ENCODE measurements around the gene CLBA1. TPM values are rescaled to one million over a fixed set of nuclear protein-coding genes. Genes with fewer than 3 reads are reported as not detected.

CLBA1 gene
- total and polyA plus RNA-seq, 9 of the 15 experiments (the other 6 are each of a cell fraction or from before 2014, with no cell fraction given): 0.04 to 3.9 (median 2.6) TPM

DNA sequence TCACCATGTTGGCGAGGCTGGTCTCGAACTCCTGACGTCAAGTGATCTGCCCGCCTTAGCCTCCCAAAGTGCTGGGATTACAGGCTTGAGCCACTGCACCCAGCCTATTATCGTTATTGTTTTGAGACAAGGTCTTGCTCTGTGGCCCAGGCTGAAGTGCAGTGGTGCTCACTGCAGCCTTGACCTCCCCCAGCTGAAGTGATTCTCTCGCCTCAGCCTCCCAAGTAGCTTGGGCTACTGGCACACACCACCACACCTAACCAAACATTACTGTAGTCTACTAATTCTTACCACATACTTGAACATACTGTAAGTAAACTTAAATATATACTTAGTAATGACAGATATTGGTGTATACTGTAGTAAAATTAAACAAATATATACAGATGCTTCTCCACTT, 39.8 kb downstream of the CLBA1 start:
- no peak overlapping the region for H3K4me3 ChIP-seq
- no peak for TF ChIP-seq SMAD3 (CRISPR knock-in tag; conservative IDR thresholded peaks at IDR 0.05)
- TF ChIP-seq ZNF12 (CRISPR knock-in tag; IDR thresholded peaks at IDR 0.05): no peak
- TF ChIP-seq, protein P1, sequence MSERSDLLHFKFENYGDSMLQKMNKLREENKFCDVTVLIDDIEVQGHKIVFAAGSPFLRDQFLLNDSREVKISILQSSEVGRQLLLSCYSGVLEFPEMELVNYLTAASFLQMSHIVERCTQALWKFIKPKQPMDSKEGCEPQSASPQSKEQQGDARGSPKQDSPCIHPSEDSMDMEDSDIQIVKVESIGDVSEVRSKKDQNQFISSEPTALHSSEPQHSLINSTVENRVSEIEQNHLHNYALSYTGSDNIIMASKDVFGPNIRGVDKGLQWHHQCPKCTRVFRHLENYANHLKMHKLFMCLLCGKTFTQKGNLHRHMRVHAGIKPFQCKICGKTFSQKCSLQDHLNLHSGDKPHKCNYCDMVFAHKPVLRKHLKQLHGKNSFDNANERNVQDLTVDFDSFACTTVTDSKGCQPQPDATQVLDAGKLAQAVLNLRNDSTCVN (CRISPR knock-in tag; IDR thresholded peaks at IDR 0.05): no peak
- TF ChIP-seq TCFL5 (CRISPR knock-in tag; conservative IDR thresholded peaks at IDR 0.05): no peak
- no peak for TF ChIP-seq ZNF146 (CRISPR knock-in tag; IDR thresholded peaks at IDR 0.05; ENCODE audit: unreplicated experiment)
- TF ChIP-seq, protein P2, sequence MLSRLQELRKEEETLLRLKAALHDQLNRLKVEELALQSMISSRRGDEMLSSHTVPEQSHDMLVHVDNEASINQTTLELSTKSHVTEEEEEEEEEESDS (CRISPR knock-in tag; IDR thresholded peaks at IDR 0.05): no peak
- TF ChIP-seq ETS2 (tag; IDR thresholded peaks at IDR 0.05; ENCODE audit: borderline replicate concordance, poor library complexity, severe bottlenecking): no peak
- no peak for TF ChIP-seq SLC30A9 (CRISPR knock-in tag; IDR thresholded peaks at IDR 0.05)
- TF ChIP-seq SNIP1 (IDR thresholded peaks at IDR 0.05; ENCODE audit: low read depth): no peak
- TF ChIP-seq CBX8 (IDR thresholded peaks at IDR 0.05; ENCODE audit: borderline replicate concordance, extremely low read depth, low read depth, low read length, poor library complexity, severe bottlenecking): no peak
- TF ChIP-seq GATAD2A (IDR thresholded peaks at IDR 0.05): no peak
- no peak for TF ChIP-seq MYNN (IDR thresholded peaks at IDR 0.05)
- TF ChIP-seq MYNN (CRISPR knock-in tag; IDR thresholded peaks at IDR 0.05): no peak
- no peak for TF ChIP-seq MXI1 (IDR thresholded peaks at IDR 0.05; ENCODE audit: low read depth, low read length)
- TF ChIP-seq RBM15 (IDR thresholded peaks at IDR 0.05; ENCODE audit: insufficient read depth, low read length): no peak
- TF ChIP-seq, protein P3, sequence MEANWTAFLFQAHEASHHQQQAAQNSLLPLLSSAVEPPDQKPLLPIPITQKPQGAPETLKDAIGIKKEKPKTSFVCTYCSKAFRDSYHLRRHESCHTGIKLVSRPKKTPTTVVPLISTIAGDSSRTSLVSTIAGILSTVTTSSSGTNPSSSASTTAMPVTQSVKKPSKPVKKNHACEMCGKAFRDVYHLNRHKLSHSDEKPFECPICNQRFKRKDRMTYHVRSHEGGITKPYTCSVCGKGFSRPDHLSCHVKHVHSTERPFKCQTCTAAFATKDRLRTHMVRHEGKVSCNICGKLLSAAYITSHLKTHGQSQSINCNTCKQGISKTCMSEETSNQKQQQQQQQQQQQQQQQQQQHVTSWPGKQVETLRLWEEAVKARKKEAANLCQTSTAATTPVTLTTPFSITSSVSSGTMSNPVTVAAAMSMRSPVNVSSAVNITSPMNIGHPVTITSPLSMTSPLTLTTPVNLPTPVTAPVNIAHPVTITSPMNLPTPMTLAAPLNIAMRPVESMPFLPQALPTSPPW (CRISPR knock-in tag; IDR thresholded peaks at IDR 0.05): no peak
- H3K79me2 ChIP-seq (ENCODE audit: control insufficient read depth, insufficient read depth, low read length): peaks cover 17% of the 10 kb centered on the region
- H3K27ac ChIP-seq (ENCODE audit: extremely low read depth, low read depth, low read length): no peak overlapping the region
- ATAC-seq (no peak), DNase-seq (ENCODE audit: extremely low read depth in 1 of 4, low spot score in 3 of 4) (no peak), FAIRE-seq (no peak)
- H4K20me1 ChIP-seq (replicated peaks; ENCODE audit: control insufficient read depth, insufficient read depth, low read length): no peaks in the 10 kb centered on the region
- no peak overlapping the region for H3K4me2 ChIP-seq (ENCODE audit: insufficient read depth, low read length)
- H3K9me1 ChIP-seq (ENCODE audit: control insufficient read depth, insufficient read depth, low read length): no peaks in the 10 kb centered on the region
- H3K9me3 ChIP-seq (replicated peaks; ENCODE audit: control insufficient read depth, insufficient read depth, low read depth, low read length): no peaks in the 10 kb centered on the region
- intact Hi-C loops (cut with micrococcal nuclease): no loop called here
- POLR2A ChIA-PET: no interaction called here
- H3K9ac ChIP-seq (ENCODE audit: insufficient read depth in 1 of 2, low read depth in 2 of 2, low read length in 2 of 2): no peak overlapping the region
- WGBS (ENCODE audit: insufficient coverage, low coverage, missing lambda C conversion rate): 81% methylated on average over 5 of the region's 6 CpGs
- H3K36me3 ChIP-seq (ENCODE audit: control insufficient read depth, insufficient read depth, low read length): no peaks in the 10 kb centered on the region
- in situ Hi-C loops (cut with MboI): no loop called here
- H3K27me3 ChIP-seq (ENCODE audit: control insufficient read depth in 2 of 2, insufficient read depth in 2 of 2, low read length in 2 of 2): no peaks in the 10 kb centered on the region
- peaks cover 0 to 10% of the 10 kb centered on the region in 2 experiments; a peak in 2 of 5 replicates for H3K4me1 ChIP-seq (replicated peaks in 1 of 2; ENCODE audit: control insufficient read depth in 2 of 2, insufficient read depth in 2 of 2, low read length in 2 of 2)
- CTCF ChIA-PET (ENCODE audit: low intra/inter-chr PET ratio): no interaction called here
- no peak overlapping the region for H2AFZ ChIP-seq (ENCODE audit: low read depth, low read length)
- BruUV-seq (replicated peaks): no TSS peak

All from K562 (cell line).